IMR-90 (cell line): ENCODE measurements around the gene IFT25. TPM values are rescaled to one million over a fixed set of nuclear protein-coding genes. Genes with fewer than 3 reads are reported as not detected.
"Not testable (repeated sequence)": the region's sequence is repeated elsewhere in the genome, so short reads cannot be mapped to it uniquely, and the experiment has no call there.

Source experiments
- ATAC-seq: fragments of 200-7000 bp; cut with Tn5 transposase; 2 replicates; pipeline ENCODE4 v1.9.1; 2020; ENCODE audit warnings: low read depth, mild to moderate bottlenecking, moderate library complexity
- BruUV-seq: library from RNA; stranded (reverse); fragments of 400-500 nt; replicated peaks from 2 replicates; lab custom pipeline; 2021; lab: Mats Ljungman, UMichigan
- CTCF ChIA-PET: fragments of 300-600 bp; formaldehyde crosslinking; extraction: SDS; loops from one replicate; lab custom pipeline; 2021; ENCODE audit warnings: antibody characterized with exemption; lab: Yijun Ruan, JAX
- POLR2A ChIA-PET: fragments of 300-600 bp; sonication (Branson Sonifier 250); formaldehyde crosslinking; loops from one replicate; lab custom pipeline; 2022; ENCODE audit warnings: antibody characterized with exemption; ENCODE audit not compliant: unreplicated experiment; lab: Charles Lee
- DNase-seq: peaks from one replicate; pipeline ENCODE4 v3.0.0; 2013
- H2AFZ ChIP-seq: replicated peaks from 2 replicates; pipeline ENCODE3; 2013; ENCODE audit warnings: low read length, mild to moderate bottlenecking; ENCODE audit not compliant: poor library complexity
- H2AK5ac ChIP-seq: 2 replicates; pipeline ENCODE4 v1.6.1; 2013; ENCODE audit warnings: low read depth, low read length, inconsistent platforms
- H2AK9ac ChIP-seq: replicated peaks from 2 replicates; pipeline ENCODE3; 2013; ENCODE audit warnings: mild to moderate bottlenecking, low read depth, low read length, moderate library complexity; ENCODE audit not compliant: poor library complexity
- H2BK120ac ChIP-seq: 2 replicates; pipeline ENCODE4 v1.6.1; 2013; ENCODE audit warnings: low read depth, low read length, inconsistent platforms
- H2BK15ac ChIP-seq: 3 replicates; pipeline ENCODE4 v1.6.1; 2013; ENCODE audit warnings: low read depth, low read length, inconsistent platforms
- H2BK20ac ChIP-seq: 2 replicates; pipeline ENCODE4 v1.6.1; 2013; ENCODE audit warnings: low read depth, mild to moderate bottlenecking, inconsistent platforms, low read length, moderate library complexity
- H2BK5ac ChIP-seq: 2 replicates; pipeline ENCODE4 v1.6.1; 2013; ENCODE audit warnings: mild to moderate bottlenecking, low read depth, low read length, inconsistent platforms; ENCODE audit not compliant: poor library complexity, severe bottlenecking
- H3K14ac ChIP-seq: replicated peaks from 2 replicates; pipeline ENCODE4 v1.6.1; 2013; ENCODE audit warnings: low read depth, low read length, inconsistent platforms
- H3K18ac ChIP-seq: 2 replicates; pipeline ENCODE4 v1.6.1; 2013; ENCODE audit warnings: low read depth, low read length, control low read depth
- H3K23ac ChIP-seq: 2 replicates; pipeline ENCODE4 v1.6.1; 2013; ENCODE audit warnings: low read depth, low read length, inconsistent platforms
- H3K27ac ChIP-seq: 2 replicates; pipeline ENCODE4 v1.5.1; 2013; ENCODE audit warnings: mild to moderate bottlenecking, control low read depth, low read length; ENCODE audit not compliant: insufficient read depth
- H3K27me3 ChIP-seq: 2 replicates; pipeline ENCODE4 v1.6.1; 2013; ENCODE audit warnings: low read length; ENCODE audit not compliant: control insufficient read depth, insufficient read depth
- H3K36me3 ChIP-seq: 2 replicates; pipeline ENCODE4 v1.6.1; 2013; ENCODE audit warnings: low read length, mixed read lengths; ENCODE audit not compliant: control insufficient read depth, insufficient read depth
- H3K4ac ChIP-seq: 2 replicates; pipeline ENCODE4 v1.6.1; 2013; ENCODE audit warnings: low read depth, low read length, inconsistent platforms
- H3K4me1 ChIP-seq: 2 replicates; pipeline ENCODE4 v1.6.1; 2013; ENCODE audit warnings: low read length, mixed read lengths; ENCODE audit not compliant: control insufficient read depth, insufficient read depth
- H3K4me2 ChIP-seq: 2 replicates; pipeline ENCODE4 v1.6.1; 2013; ENCODE audit warnings: low read depth, mild to moderate bottlenecking, control low read depth, low read length, moderate library complexity
- H3K4me3 ChIP-seq: 2 replicates; pipeline ENCODE4 v1.5.1; 2013; ENCODE audit warnings: low read depth, mild to moderate bottlenecking, control low read depth, low read length, moderate library complexity; ENCODE audit not compliant: insufficient read depth
- H3K56ac ChIP-seq: 2 replicates; pipeline ENCODE4 v1.6.1; 2013; ENCODE audit warnings: low read length, inconsistent platforms; ENCODE audit not compliant: insufficient read depth; ENCODE audit errors: extremely low read depth
- H3K79me1 ChIP-seq, 2 experiments: 2 replicates each; pipeline ENCODE4 v1.6.1; 2013; ENCODE audit warnings: low read length in 2 of 2, inconsistent platforms in 1 of 2, low read depth in 1 of 2
- H3K9ac ChIP-seq: 2 replicates; pipeline ENCODE4 v1.6.1; 2013; ENCODE audit warnings: low read depth, low read length, control low read depth
- H3K9me1 ChIP-seq: 2 replicates; pipeline ENCODE4 v1.6.1; 2013; ENCODE audit warnings: low read length, inconsistent platforms; ENCODE audit not compliant: insufficient read depth
- H3K9me3 ChIP-seq: 2 replicates; pipeline ENCODE4 v1.6.1; 2013; ENCODE audit warnings: low read length; ENCODE audit not compliant: control insufficient read depth, insufficient read depth
- H4K20me1 ChIP-seq: 2 replicates; pipeline ENCODE4 v1.6.1; 2013; ENCODE audit warnings: low read length, inconsistent platforms; ENCODE audit not compliant: insufficient read depth
- H4K5ac ChIP-seq: 2 replicates; pipeline ENCODE4 v1.6.1; 2013; ENCODE audit warnings: mild to moderate bottlenecking, low read depth, low read length, control low read depth
- H4K8ac ChIP-seq, 2 experiments: 2 replicates each; pipeline ENCODE4 v1.6.1; 2013; ENCODE audit warnings: low read depth in 2 of 2, low read length in 2 of 2, control low read depth in 1 of 2, inconsistent platforms in 1 of 2
- H4K91ac ChIP-seq: 2 replicates; pipeline ENCODE4 v1.6.1; 2013; ENCODE audit warnings: low read depth, low read length, inconsistent platforms; ENCODE audit not compliant: insufficient read depth
- MAZ ChIP-seq: IDR thresholded peaks from 2 replicates; pipeline ENCODE4 v1.6.1; 2012; ENCODE audit warnings: low read depth, mild to moderate bottlenecking, low read length, improper control_type of control experiment, moderate library complexity, borderline replicate concordance
- NFE2L2 ChIP-seq: fragments of 150-350 bp; IDR thresholded peaks from 2 replicates; pipeline ENCODE4 v1.6.1; 2016; ENCODE audit warnings: low read depth, mild to moderate bottlenecking, low read length
- WGBS, 2 experiments: methylation state at CpG; one replicate each; pipeline versions ENCODE4 v1.1.5 to v1.1.7; 2013; ENCODE audit warnings: missing lambda C conversion rate in 2 of 2; ENCODE audit not compliant: insufficient read length in 1 of 2; ENCODE audit errors: extremely low coverage in 2 of 2; 5-methylcytosine and 5-hydroxymethylcytosine counted together
- dilution Hi-C: fragments of 300-500 bp; cut with HindIII; formaldehyde crosslinking; loops from one replicate; pipeline ENCODE4 v1.14.3; 2018; ENCODE audit warnings: low sequenced_read_pairs; ENCODE audit not compliant: unreplicated experiment
- in situ Hi-C: fragments of 300-500 bp; cut with MboI; formaldehyde crosslinking; loops from 3 replicates; pipeline ENCODE4 v1.14.3; 2019; ENCODE audit warnings: low sequenced_read_pairs, inconsistent platforms, mixed read lengths
- intact Hi-C: fragments of 100-400 bp; cut with micrococcal nuclease; formaldehyde crosslinking; loops from 2 replicates; pipeline ENCODE4 v1.10.0; 2022
- polyA plus RNA-seq, 3 experiments: library from polyadenylated mRNA; depleted of rRNA; stranded (reverse); fragments of >200 nt; gene quantifications; 2 replicates each; pipeline ENCODE4 v1.2.3, GENCODE V29; 2012; ENCODE audit warnings: low replicate concordance in 1 of 3
- total RNA-seq: library from RNA; depleted of rRNA; stranded (reverse); fragments of >200 nt; gene quantifications from 2 replicates; pipeline ENCODE4 v1.2.3, GENCODE V29; 2012

IFT25 gene
- total and polyA plus RNA-seq, 2 of the 4 experiments (the other 2 are of a cell fraction), result 9.1 to 38.0 TPM

- Histone ChIP-seq H2BK120ac (no peak overlapping the region), H2AK9ac (no peak overlapping the region), H3K36me3 (peaks cover 6% of the 10 kb centered on the region; the same call in 1 of the 2 replicates), H4K5ac (no peak overlapping the region), H4K8ac (no peak overlapping the region; a peak in 1 of 4 replicates), H2AK5ac (no peak overlapping the region), H3K79me1 (peaks cover 6 to 9% of the 10 kb centered on the region in 2 experiments), H2BK20ac (no peak overlapping the region), H3K4me2 (no peak overlapping the region), H3K4me1 (peaks cover 3% of the 10 kb centered on the region), H4K20me1 (no peaks in the 10 kb centered on the region), H3K27me3 (no peaks in the 10 kb centered on the region), H3K27ac (no peak overlapping the region), H3K18ac (no peak overlapping the region), H3K14ac (no peak overlapping the region), H3K9me3 (no peaks in the 10 kb centered on the region), H2AFZ (no peak overlapping the region), H2BK15ac (no peak overlapping the region), H2BK5ac (no peak overlapping the region), H3K9ac (no peak overlapping the region), H4K91ac (no peak overlapping the region), H3K9me1 (peaks cover 4% of the 10 kb centered on the region; the same call in 1 of the 2 replicates), H3K4me3 (peak overlapping the region; percentile 97; the same call in 1 of the 2 replicates), H3K4ac (no peak overlapping the region), H3K23ac (no peak overlapping the region), H3K56ac (no peak overlapping the region)
- in situ Hi-C loops, result no loop called here
- WGBS, 2 experiments, result no CpG with 5 or more reads among the region's 2 CpGs
- DNase-seq (no peak), ATAC-seq (no peak)
- intact Hi-C loops, result loop anchor here (2.0 kb wide), 1 partner anchor 58 kb away; the partner anchor contains the start of gene LRRC42
- ChIA-PET POLR2A (no interaction called here), CTCF (no interaction called here)
- dilution Hi-C loops, result no loop called here
- no TSS peak for BruUV-seq
- TF ChIP-seq MAZ (no peak), NFE2L2 (0 out of 2 replicates have a peak, but pooled peaks have one; percentile 6)
Observed at GRCh38 chr1:53888681-53889080, 56.8 kb downstream of the IFT25 start.

DNA sequence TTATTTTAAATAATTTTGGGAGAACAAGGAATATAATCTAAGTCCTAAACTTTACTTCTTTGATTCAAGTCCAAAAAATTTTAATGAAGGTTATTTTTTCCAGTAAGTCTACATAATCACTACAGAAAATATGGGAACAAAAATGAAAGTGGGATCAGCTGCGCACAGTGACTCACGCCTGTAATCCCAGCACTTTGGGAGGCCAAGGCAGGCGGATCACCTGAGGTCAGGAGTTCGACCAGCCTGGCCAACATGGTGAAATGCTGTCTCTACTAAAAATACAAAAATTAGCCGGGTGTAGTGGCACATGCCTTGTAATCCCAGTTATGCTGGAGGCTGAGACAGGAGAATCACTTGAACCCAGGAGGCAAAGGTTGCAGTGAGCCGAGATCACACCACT lies 61.9 kb downstream of the IFT25 start:
- WGBS, 2 experiments, result 93% methylated on average over 4 of the region's 6 CpGs; no CpG with 5 or more reads in 1 of the 2 experiments
- not testable (repeated sequence) for H3K4me3 ChIP-seq

More for the DNA sequence above, 61.9 kb downstream of the IFT25 start:
- H3K14ac ChIP-seq, POLR2A ChIA-PET, H4K5ac ChIP-seq, DNase-seq, intact Hi-C loops, H2BK120ac ChIP-seq, H2BK15ac ChIP-seq, H2AK5ac ChIP-seq, H2BK5ac ChIP-seq, H3K9me1 ChIP-seq, H4K20me1 ChIP-seq, CTCF ChIA-PET, H3K4me2 ChIP-seq, H2AK9ac ChIP-seq, H3K18ac ChIP-seq, H3K9me3 ChIP-seq, H3K23ac ChIP-seq, H2BK20ac ChIP-seq, ATAC-seq, H3K27me3 ChIP-seq, H4K8ac ChIP-seq, dilution Hi-C loops, H3K79me1 ChIP-seq, H2AFZ ChIP-seq, H3K4me1 ChIP-seq, H4K91ac ChIP-seq, H3K27ac ChIP-seq, H3K4ac ChIP-seq, BruUV-seq, H3K9ac ChIP-seq, H3K56ac ChIP-seq: not testable (repeated sequence)
- in situ Hi-C loops, result loop anchor here (5.0 kb wide), 1 partner anchor 64 kb away; the partner anchor contains the start of genes IFT25 and LRRC42
- peaks cover 17% of the 10 kb centered on the region for H3K36me3 ChIP-seq
